Adrenal gland (tissue), 12 donors: ENCODE results near the gene EML6. TPM values are rescaled to one million over a fixed set of nuclear protein-coding genes. Genes with fewer than 3 reads are reported as not detected.
"Not testable (repeated sequence)": the region's sequence is repeated elsewhere in the genome, so short reads cannot be mapped to it uniquely, and the experiment has no call there.

Source experiments
- DNase-seq, 7 donors: peaks; one replicate each; pipeline ENCODE4 v3.0.0-alpha.2; 2019 to 2020
- H3K27ac ChIP-seq, 5 donors: fragments of 200-600 bp; sonication (generic) in 4 of 5; 1 replicate in 3 of 5; 2 replicates in 2 of 5; pipeline versions ENCODE4 v1.5.1 to v1.8.0; 2016 to 2020; ENCODE audit warnings: mild to moderate bottlenecking in 1 of 5
- H3K27me3 ChIP-seq: fragments of 200-600 bp; 2 replicates; pipeline ENCODE4 v1.8.0; 2021
- H3K36me3 ChIP-seq, 2 donors: fragments of 200-600 bp; replicated peaks in 1 of 2; 1 replicate in 1 of 2; 2 replicates in 1 of 2; pipeline versions ENCODE4 v1.5.1 to v1.8.0; 2018 to 2022
- H3K4me1 ChIP-seq, 2 donors: fragments of 200-600 bp; replicated peaks in 1 of 2; 1 replicate in 1 of 2; 2 replicates in 1 of 2; pipeline versions ENCODE4 v1.5.1 to v1.8.0; 2018 to 2021
- H3K4me3 ChIP-seq, 4 donors: fragments of 200-600 bp; sonication (generic) in 3 of 4; one replicate each; pipeline ENCODE4 v1.5.1; 2016 to 2018
- H3K9me3 ChIP-seq, 3 donors: fragments of 200-600 bp; sonication (generic) in 1 of 3; replicated peaks in 1 of 3; 1 replicate in 2 of 3; 2 replicates in 1 of 3; pipeline versions ENCODE4 v1.5.1 to v1.8.0; 2016 to 2021
- CTCF ChIP-seq, 6 experiments: fragments of 450-650 bp in 4 of 6; fragments of 200-600 bp in 2 of 6; sonication (generic) in 1 of 6; IDR thresholded peaks; 1 replicate in 5 of 6; 2 replicates in 1 of 6; pipeline versions ENCODE4 v1.5.1 to v1.8.0; 2016 to 2021; ENCODE audit warnings: antibody characterized with exemption in 6 of 6, mild to moderate bottlenecking in 2 of 6, moderate library complexity in 1 of 6
- POLR2A ChIP-seq, 2 donors: fragments of 450-650 bp; IDR thresholded peaks; one replicate each; pipeline ENCODE4 v1.6.1; 2017; ENCODE audit warnings: antibody characterized with exemption in 2 of 2, mild to moderate bottlenecking in 2 of 2, moderate library complexity in 1 of 2
- WGBS, 4 donors: extraction: QIAGEN DNeasy Blood & Tissue Kit in 2 of 4; methylation state at CpG; one replicate each; pipeline versions ENCODE4 v1.1.5 to v1.1.7; 2013 to 2017; 5-methylcytosine and 5-hydroxymethylcytosine counted together
- intact Hi-C, 2 donors: fragments of 100-400 bp; cut with DNase I; formaldehyde crosslinking; loops; one replicate each; pipeline versions ENCODE4 v1.14.1 to v1.15.0; 2022 to 2023
- polyA plus RNA-seq, 3 donors: library from polyadenylated mRNA; stranded (reverse); fragments of 200-250 nt in 2 of 3; fragments of 350-450 nt in 1 of 3; fragmentation: Illumina TruSeq in 1 of 3; extraction: RNeasy Lipid Tissue Mini Kit (QIAGEN cat#74804) in 1 of 3; gene quantifications; one replicate each; pipeline ENCODE4 v1.2.3, GENCODE V29; 2013 to 2014
- total RNA-seq, 9 donors: library from RNA; depleted of rRNA in 4 of 9; stranded (reverse); fragments of >200 nt in 4 of 9; fragments of 120-200 nt in 1 of 9; fragmentation: NEBNext Ultra II Directional in 1 of 9; extraction: Animal tissue kit (Norgen Biotek cat#: 25700) in 1 of 9; gene quantifications; one replicate each; pipeline versions ENCODE4 v1.1.0 to v1.2.4, GENCODE V29; 2013 to 2023
- donor health status: healthy with polysubstance abuse.
- donor health status: Bipolar disorder and iron deficiency.
- donor health status: DM: yes; HTN: yes; CAD: no.
- donor health status: DM: no; HTN: no; CAD: no.
- donor health status: DM: no; HTN: no; CAD: no.
- donor health status: DM: yes; HTN: yes; CAD: no.

The EML6 gene
- total and polyA plus RNA-seq, 12 donors = 6.0 to 19.3 (median 10.9) TPM

- WGBS, 4 donors = 42 to 52% (median 49%) methylated on average over 3 of the region's 3 CpGs
- no peak for TF ChIP-seq CTCF (IDR thresholded peaks at IDR 0.05)
- TF ChIP-seq POLR2A (IDR thresholded peaks at IDR 0.05) = no peak
- H3K4me1 ChIP-seq = peaks cover 16 to 54% of the 10 kb centered on the region in 2 donors
- intact Hi-C loops = no loop called here
- peak in 1 of 7 donors; percentile 39 for DNase-seq
- peaks cover 0 to 28% of the 10 kb centered on the region in 2 donors for H3K36me3 ChIP-seq
- no peaks in the 10 kb centered on the region for H3K27me3 ChIP-seq
- H3K4me3 ChIP-seq = no peak overlapping the region
- no peak overlapping the region for H3K27ac ChIP-seq
- no peaks in the 10 kb centered on the region for H3K9me3 ChIP-seq
Observed at GRCh38 chr2:54986264-54986663, 262.8 kb downstream of the EML6 start.

GRCh38 chr2:54988612-54989011 is 265.1 kb downstream of the EML6 start:
- no peak overlapping the region for H3K27ac ChIP-seq
- no peak overlapping the region for H3K4me3 ChIP-seq
- H3K27me3 ChIP-seq = no peaks in the 10 kb centered on the region
- no peak for DNase-seq
- peaks cover 13 to 61% of the 10 kb centered on the region in 2 donors for H3K4me1 ChIP-seq
- intact Hi-C loops = no loop called here
- TF ChIP-seq POLR2A (IDR thresholded peaks at IDR 0.05) (no peak), CTCF (IDR thresholded peaks at IDR 0.05) (no peak)
- no peaks in the 10 kb centered on the region for H3K9me3 ChIP-seq
- H3K36me3 ChIP-seq = peaks cover 0 to 17% of the 10 kb centered on the region in 2 donors
- WGBS, 4 donors = 84 to 93% (median 86%) methylated on average over 3 of the region's 3 CpGs

GRCh38 chr2:54990694-54991093 is 267.2 kb downstream of the EML6 start:
- peaks cover 8 to 54% of the 10 kb centered on the region in 2 donors for H3K4me1 ChIP-seq
- 95 to 97% (median 96%) methylated on average over 19 of the region's 19 CpGs for WGBS, 4 donors
- DNase-seq = not testable (repeated sequence)

DNA sequence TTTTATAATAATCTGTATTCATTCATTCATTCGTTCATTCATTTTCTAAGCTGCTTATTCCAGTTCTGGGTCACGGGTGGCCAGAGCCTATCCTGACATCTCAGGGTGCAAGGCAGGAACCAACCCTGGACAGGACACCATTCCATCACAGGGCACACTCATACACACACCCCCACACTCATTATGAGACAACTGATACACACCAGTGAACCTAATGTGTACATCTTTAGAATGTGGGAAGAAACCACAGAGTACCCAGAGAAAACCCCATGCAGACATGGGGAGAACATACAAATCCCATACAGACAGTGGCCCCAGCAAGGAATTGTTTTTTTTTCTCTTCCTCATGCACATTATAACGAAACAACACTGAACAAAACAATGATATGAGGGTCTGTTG is 272.1 kb downstream of the EML6 start:
- Histone ChIP-seq H3K36me3 (no peaks in the 10 kb centered on the region), H3K27me3 (no peaks in the 10 kb centered on the region), H3K27ac (no peak overlapping the region), H3K4me1 (peaks cover 12 to 68% of the 10 kb centered on the region in 2 donors), H3K4me3 (no peak overlapping the region), H3K9me3 (no peaks in the 10 kb centered on the region)
- 91 to 95% (median 93%) methylated on average over 3 of the region's 3 CpGs for WGBS, 4 donors
- intact Hi-C loops = no loop called here
- DNase-seq = no peak
- TF ChIP-seq POLR2A (IDR thresholded peaks at IDR 0.05) (no peak), CTCF (IDR thresholded peaks at IDR 0.05) (no peak)

More at GRCh38 chr2:54990694-54991093, 267.2 kb downstream of the EML6 start:
- H3K27ac ChIP-seq, H3K4me3 ChIP-seq, H3K9me3 ChIP-seq, H3K27me3 ChIP-seq, intact Hi-C loops: not testable (repeated sequence)
- peaks cover 0 to 17% of the 10 kb centered on the region in 2 donors for H3K36me3 ChIP-seq

DNA sequence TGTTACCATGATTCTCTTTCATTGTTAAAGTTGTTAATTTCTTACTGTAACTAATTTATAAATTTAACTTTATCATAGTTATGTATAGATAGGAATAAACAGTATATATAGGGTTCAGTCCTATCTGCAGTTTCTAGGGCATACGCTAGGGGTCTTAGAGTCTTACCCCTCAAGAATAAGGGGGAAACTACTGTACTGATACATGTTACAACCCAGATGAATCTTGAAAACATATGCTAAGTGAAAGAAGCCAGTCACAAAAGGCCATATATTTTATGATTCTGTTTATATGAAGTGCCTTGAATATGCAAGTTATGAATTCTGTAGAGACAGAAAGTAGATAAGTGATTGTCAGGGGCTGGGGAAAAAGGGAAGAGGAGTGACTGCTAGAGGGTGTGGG is 274.4 kb downstream of the EML6 start:
- Histone ChIP-seq H3K4me3 (no peak overlapping the region), H3K27me3 (no peaks in the 10 kb centered on the region), H3K4me1 (peaks cover 12 to 53% of the 10 kb centered on the region in 2 donors), H3K27ac (no peak overlapping the region), H3K9me3 (no peaks in the 10 kb centered on the region), H3K36me3 (no peaks in the 10 kb centered on the region)
- intact Hi-C loops = no loop called here
- WGBS, 4 donors = 84 to 94% (median 91%) methylated on average over 1 of the region's 1 CpG
- no peak for DNase-seq
- no peak for TF ChIP-seq CTCF (IDR thresholded peaks at IDR 0.05)
- TF ChIP-seq POLR2A (IDR thresholded peaks at IDR 0.05) = no peak
